Erythroblast (primary cell): ENCODE data around the gene HOXC10.

Experiments
- GATA1 ChIP-seq: IDR thresholded peaks from 2 replicates; pipeline ENCODE4 v1.6.1; 2011; ENCODE audit warnings: low read depth, mild to moderate bottlenecking, control low read depth, low read length, moderate library complexity
- POLR2A ChIP-seq: IDR thresholded peaks from 2 replicates; pipeline ENCODE4 v1.6.1; 2011; ENCODE audit warnings: mild to moderate bottlenecking, low read length

DNA sequence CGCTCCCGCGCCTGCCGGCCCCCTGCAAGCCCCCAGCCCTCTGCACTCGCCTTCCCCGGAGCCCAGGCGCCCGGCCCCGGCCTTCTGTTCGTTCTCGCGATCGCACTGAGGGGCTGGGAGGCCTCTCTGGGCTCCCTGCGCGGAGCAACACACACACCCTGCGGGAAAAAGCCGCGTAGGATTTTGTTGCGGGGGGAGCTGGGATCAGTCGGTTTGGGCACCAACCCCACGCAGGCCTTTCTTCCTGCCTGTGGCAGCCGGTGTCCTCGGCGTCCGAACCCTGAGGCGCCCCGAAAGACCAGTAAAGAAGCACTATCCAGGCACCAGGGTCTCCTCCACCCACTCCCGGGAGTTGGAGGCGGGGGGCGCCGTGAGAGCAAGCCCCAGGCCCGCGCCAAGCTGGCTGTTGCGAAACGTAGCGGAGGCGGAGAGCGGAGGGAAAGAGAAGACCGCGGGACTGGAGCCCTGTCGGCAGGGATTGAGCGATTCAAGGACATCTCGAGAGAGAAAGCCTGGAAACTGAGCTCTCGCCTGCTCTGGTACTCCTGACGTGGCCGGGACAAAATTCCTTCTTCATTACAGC is 46.0 kb downstream of the HOXC10 start:
- TF ChIP-seq POLR2A (no peak), GATA1 (no peak)
